ENCODE measurements around the gene CACUL1.

- TF ChIP-seq HNRNPUL1 (IDR thresholded peaks at IDR 0.05; ENCODE audit: low read length) (no peak), SFPQ (IDR thresholded peaks at IDR 0.05; ENCODE audit: low read depth, low read length) (no peak), DEAF1 (CRISPR knock-in tag; IDR thresholded peaks at IDR 0.05) (no peak), MXI1 (IDR thresholded peaks at IDR 0.05; ENCODE audit: low read depth, low read length) (no peak), MGA (IDR thresholded peaks at IDR 0.05) (no peak), ETV1 (tag; conservative IDR thresholded peaks at IDR 0.05; ENCODE audit: low read depth) (no peak), ZKSCAN1 (IDR thresholded peaks at IDR 0.05; ENCODE audit: low read depth, low read length) (no peak), ESRRA (IDR thresholded peaks at IDR 0.05; ENCODE audit: borderline replicate concordance, low read depth) (no peak), GABPA (tag; conservative IDR thresholded peaks at IDR 0.05; ENCODE audit: low read depth) (no peak), MYNN (IDR thresholded peaks at IDR 0.05) (no peak), MYNN (CRISPR knock-in tag; IDR thresholded peaks at IDR 0.05) (no peak)
Observed at GRCh38 chr10:118672766-118673715, 81.7 kb downstream of the CACUL1 start.

Measured in K562 (cell line).